ENCODE results near the gene NINL. TPM values are rescaled to one million over a fixed set of nuclear protein-coding genes. Genes with fewer than 3 reads are reported as not detected.
"Not testable (repeated sequence)": the region's sequence is repeated elsewhere in the genome, so short reads cannot be mapped to it uniquely, and the experiment has no call there.

The NINL gene
- total and polyA plus RNA-seq, 4 donors, result 6.0 to 28.3 (median 12.9) TPM

GRCh38 chr20:25479638-25480037 is 105.7 kb downstream of the NINL start:
- Histone ChIP-seq H3K4me1 (ENCODE audit: control insufficient read depth in 1 of 2, insufficient read depth in 2 of 2, low read length in 2 of 2) (no peaks in the 10 kb centered on the region), H3K36me3 (ENCODE audit: control insufficient read depth in 1 of 2, insufficient read depth in 2 of 2, low read length in 1 of 2) (no peaks in the 10 kb centered on the region), H3K27me3 (ENCODE audit: control insufficient read depth in 1 of 2, insufficient read depth in 2 of 2, low read length in 1 of 2) (no peaks in the 10 kb centered on the region), H3K4me3 (ENCODE audit: low read length in 2 of 2) (no peak overlapping the region), H3K9me3 (ENCODE audit: control insufficient read depth, low read length) (no peaks in the 10 kb centered on the region), H3K27ac (ENCODE audit: low read depth in 1 of 2, low read length in 2 of 2) (no peak overlapping the region)
- ATAC-seq (ENCODE audit: low FRiP score), result no peak
- WGBS, 2 donors, result 82 to 89% methylated on average over 5 of the region's 5 CpGs
- intact Hi-C loops (cut with DNase I), result no loop called here
- peak in 1 of 2 donors; percentile 21 for DNase-seq

- peak in 1 of 2 donors; percentile 35 for DNase-seq
- intact Hi-C loops (cut with DNase I), result no loop called here
- Histone ChIP-seq H3K4me1 (ENCODE audit: control insufficient read depth in 1 of 2, insufficient read depth in 2 of 2, low read length in 2 of 2) (no peaks in the 10 kb centered on the region), H3K36me3 (ENCODE audit: control insufficient read depth in 1 of 2, insufficient read depth in 2 of 2, low read length in 1 of 2) (no peaks in the 10 kb centered on the region), H3K9me3 (ENCODE audit: control insufficient read depth, low read length) (no peaks in the 10 kb centered on the region), H3K27ac (ENCODE audit: low read depth in 1 of 2, low read length in 2 of 2) (no peak overlapping the region), H3K27me3 (ENCODE audit: control insufficient read depth in 1 of 2, insufficient read depth in 2 of 2, low read length in 1 of 2) (no peaks in the 10 kb centered on the region), H3K4me3 (ENCODE audit: low read length in 2 of 2) (no peak overlapping the region)
- ATAC-seq (ENCODE audit: low FRiP score), result no peak
- WGBS, 2 donors, result 86 to 92% methylated on average over 23 to 24 of the region's 24 CpGs
Observed at GRCh38 chr20:25478889-25479568, 106.3 kb downstream of the NINL start.

DNA sequence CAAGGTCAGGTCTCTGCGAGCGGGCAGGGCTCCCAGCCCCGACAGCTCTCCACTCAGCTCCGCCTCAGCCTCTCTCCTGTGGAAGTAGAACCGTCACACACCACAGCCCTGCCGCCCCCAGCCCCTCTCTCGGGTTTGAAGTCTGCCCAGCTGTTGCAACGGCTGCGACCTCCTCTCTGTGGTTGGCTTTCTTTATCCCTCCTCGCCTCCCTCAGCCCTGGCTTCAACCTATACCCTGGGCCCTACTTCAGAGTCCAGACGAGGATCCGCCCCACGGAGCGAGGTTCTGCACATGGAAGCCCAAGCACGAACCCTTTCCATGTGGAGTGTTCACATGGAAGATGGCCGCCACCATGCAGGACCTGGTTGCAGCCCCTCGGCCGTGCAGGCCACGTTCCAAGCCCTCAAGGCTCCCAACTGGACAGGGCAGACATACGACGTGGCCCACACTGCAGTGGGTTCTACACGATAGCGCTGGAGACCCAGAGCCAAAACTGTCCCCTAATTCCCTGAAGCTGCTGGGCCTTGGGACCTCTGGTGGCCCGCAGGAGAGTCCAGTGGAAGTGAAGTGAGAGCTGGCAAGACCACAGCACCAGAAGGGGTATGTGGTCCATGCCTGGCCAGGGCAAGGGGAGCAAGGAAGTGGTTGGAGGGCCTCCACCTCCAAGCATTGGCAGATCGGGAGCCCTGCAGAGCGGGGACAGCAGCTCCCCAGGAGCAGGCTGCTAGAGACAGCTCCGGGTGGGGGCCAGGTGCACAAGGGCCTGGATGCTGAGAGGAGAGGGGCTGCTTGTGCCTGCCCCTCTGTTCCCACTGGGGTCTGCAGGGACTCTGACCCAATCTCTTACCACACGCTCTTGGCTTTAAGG is 108.1 kb downstream of the NINL start:
- H3K4me3 ChIP-seq (ENCODE audit: low read length in 2 of 2), result no peak overlapping the region
- no peaks in the 10 kb centered on the region for H3K9me3 ChIP-seq (ENCODE audit: control insufficient read depth, low read length)
- H3K4me1 ChIP-seq (ENCODE audit: control insufficient read depth in 1 of 2, insufficient read depth in 2 of 2, low read length in 2 of 2), result no peaks in the 10 kb centered on the region
- no peak overlapping the region for H3K27ac ChIP-seq (ENCODE audit: low read depth in 1 of 2, low read length in 2 of 2)
- peak; percentile 12 for ATAC-seq (ENCODE audit: low FRiP score)
- no peaks in the 10 kb centered on the region for H3K36me3 ChIP-seq (ENCODE audit: control insufficient read depth in 1 of 2, insufficient read depth in 2 of 2, low read length in 1 of 2)
- H3K27me3 ChIP-seq (ENCODE audit: control insufficient read depth in 1 of 2, insufficient read depth in 2 of 2, low read length in 1 of 2), result no peaks in the 10 kb centered on the region
- intact Hi-C loops (cut with DNase I), result no loop called here
- 93% methylated on average over 28 of the region's 28 CpGs for WGBS, 2 donors
- peak in 1 of 2 donors; percentile 41 for DNase-seq

DNA sequence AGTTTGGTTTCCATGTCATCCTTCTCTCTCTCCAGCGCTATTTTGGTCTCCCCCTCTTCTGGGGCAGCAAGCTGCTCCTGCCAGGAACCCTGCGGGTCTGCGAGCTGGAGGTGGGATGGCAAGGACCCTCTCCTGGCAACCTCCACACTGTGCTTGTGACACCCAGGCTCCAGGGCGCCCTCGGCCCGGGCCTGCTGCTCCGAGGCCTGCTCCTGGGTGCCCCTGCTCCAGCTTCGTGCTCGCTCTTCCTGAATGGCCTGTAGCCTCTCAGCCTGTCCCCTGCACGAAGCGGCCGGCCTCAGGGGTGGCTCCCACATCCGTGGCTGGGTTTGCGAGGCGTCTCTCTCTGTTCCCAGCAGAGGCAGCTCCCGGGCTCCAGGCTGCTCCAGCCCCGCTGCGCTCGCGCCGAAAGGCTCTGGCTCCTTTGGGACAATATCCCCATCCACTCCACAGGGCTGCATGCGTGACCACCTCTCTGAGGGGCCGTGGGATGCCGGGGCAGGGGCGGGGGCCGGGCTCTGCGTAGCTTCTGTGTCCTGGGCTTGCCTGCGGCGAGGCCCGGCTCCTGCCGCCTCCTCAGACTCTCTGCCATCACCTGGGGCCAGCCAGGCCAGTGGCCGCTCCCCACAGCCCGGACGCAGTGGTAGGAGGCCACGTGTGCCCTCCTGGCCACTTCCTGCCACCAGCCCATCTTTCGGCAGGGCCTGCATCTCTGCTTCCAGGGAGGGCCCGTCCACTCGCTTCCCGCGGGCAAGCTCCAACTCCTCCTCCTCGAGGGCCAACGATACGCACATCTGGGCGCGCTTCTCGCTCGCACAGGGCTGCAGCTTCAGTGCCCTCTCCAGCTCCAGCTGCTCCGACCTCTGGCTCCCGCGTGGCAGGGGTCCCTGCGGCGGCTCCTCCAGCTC is 109.0 kb downstream of the NINL start:
- DNase-seq (peak in 1 of 2 donors; percentile 45), ATAC-seq (ENCODE audit: low FRiP score) (peak; percentile 8)
- Histone ChIP-seq H3K4me1 (ENCODE audit: control insufficient read depth in 1 of 2, insufficient read depth in 2 of 2, low read length in 2 of 2) (no peaks in the 10 kb centered on the region), H3K36me3 (ENCODE audit: control insufficient read depth in 1 of 2, insufficient read depth in 2 of 2, low read length in 1 of 2) (no peaks in the 10 kb centered on the region), H3K27me3 (ENCODE audit: control insufficient read depth in 1 of 2, insufficient read depth in 2 of 2, low read length in 1 of 2) (no peaks in the 10 kb centered on the region), H3K4me3 (ENCODE audit: low read length in 2 of 2) (no peak overlapping the region), H3K27ac (ENCODE audit: low read depth in 1 of 2, low read length in 2 of 2) (no peak overlapping the region), H3K9me3 (ENCODE audit: control insufficient read depth, low read length) (no peaks in the 10 kb centered on the region)
- intact Hi-C loops (cut with DNase I), result no loop called here
- WGBS, 2 donors, result 94 to 95% methylated on average over 50 to 52 of the region's 52 CpGs

GRCh38 chr20:25473297-25473696 is 112.0 kb downstream of the NINL start:
- H3K27ac ChIP-seq (ENCODE audit: low read depth in 1 of 2, low read length in 2 of 2); H3K36me3 ChIP-seq (ENCODE audit: control insufficient read depth in 1 of 2, insufficient read depth in 2 of 2, low read length in 1 of 2); ATAC-seq (ENCODE audit: low FRiP score); intact Hi-C loops (cut with DNase I); H3K4me3 ChIP-seq (ENCODE audit: low read length in 2 of 2); H3K4me1 ChIP-seq (ENCODE audit: control insufficient read depth in 1 of 2, insufficient read depth in 2 of 2, low read length in 2 of 2); H3K27me3 ChIP-seq (ENCODE audit: control insufficient read depth in 1 of 2, insufficient read depth in 2 of 2, low read length in 1 of 2); H3K9me3 ChIP-seq (ENCODE audit: control insufficient read depth, low read length): not testable (repeated sequence)
- 95 to 96% methylated on average over 2 of the region's 2 CpGs for WGBS, 2 donors
- peak in 1 of 2 donors; percentile 10 for DNase-seq

DNA sequence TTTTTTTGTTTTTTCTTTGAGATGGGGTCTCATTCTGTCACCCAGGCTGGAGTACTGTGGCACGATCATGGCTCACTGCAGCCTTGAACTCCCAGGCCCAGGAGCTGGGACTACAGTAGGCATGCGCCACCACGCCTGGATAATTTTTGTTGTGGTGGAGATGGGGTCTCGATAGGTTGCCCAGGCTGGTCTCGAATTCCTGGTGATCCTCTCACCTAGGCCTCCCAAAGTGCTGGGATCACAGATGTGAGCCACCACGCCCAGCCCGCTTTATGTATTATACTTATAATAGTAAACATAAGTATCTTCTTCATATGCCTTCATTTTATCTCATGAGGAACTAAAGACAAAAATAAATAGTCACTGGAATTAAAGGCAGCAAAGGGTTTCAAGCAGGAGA is 114.3 kb downstream of the NINL start:
- Histone ChIP-seq H3K27ac (ENCODE audit: low read depth in 1 of 2, low read length in 2 of 2) (no peak overlapping the region), H3K36me3 (ENCODE audit: control insufficient read depth in 1 of 2, insufficient read depth in 2 of 2, low read length in 1 of 2) (peaks cover 2 to 3% of the 10 kb centered on the region in 2 donors), H3K4me1 (ENCODE audit: control insufficient read depth in 1 of 2, insufficient read depth in 2 of 2, low read length in 2 of 2) (no peaks in the 10 kb centered on the region), H3K9me3 (ENCODE audit: control insufficient read depth, low read length) (no peaks in the 10 kb centered on the region), H3K4me3 (ENCODE audit: low read length in 2 of 2) (no peak overlapping the region), H3K27me3 (ENCODE audit: control insufficient read depth in 1 of 2, insufficient read depth in 2 of 2, low read length in 1 of 2) (no peaks in the 10 kb centered on the region)
- 93 to 95% methylated on average over 7 of the region's 7 CpGs for whole genome bisulfite sequencing, 2 donors
- no peak for ATAC-seq (ENCODE audit: low FRiP score)
- intact Hi-C loops (cut with DNase I), result no loop called here
- peak in 1 of 2 donors; percentile 46 for DNase-seq

GRCh38 chr20:25470045-25470444 is 115.3 kb downstream of the NINL start:
- 65 to 74% methylated on average over 13 of the region's 13 CpGs for WGBS, 2 donors
- Histone ChIP-seq H3K36me3 (ENCODE audit: control insufficient read depth in 1 of 2, insufficient read depth in 2 of 2, low read length in 1 of 2) (peaks cover 2 to 7% of the 10 kb centered on the region in 2 donors), H3K9me3 (ENCODE audit: control insufficient read depth, low read length) (no peaks in the 10 kb centered on the region), H3K27ac (ENCODE audit: low read depth in 1 of 2, low read length in 2 of 2) (no peak overlapping the region), H3K4me3 (ENCODE audit: low read length in 2 of 2) (no peak overlapping the region), H3K27me3 (ENCODE audit: control insufficient read depth in 1 of 2, insufficient read depth in 2 of 2, low read length in 1 of 2) (no peaks in the 10 kb centered on the region), H3K4me1 (ENCODE audit: control insufficient read depth in 1 of 2, insufficient read depth in 2 of 2, low read length in 2 of 2) (no peaks in the 10 kb centered on the region)
- ATAC-seq (ENCODE audit: low FRiP score) (no peak), DNase-seq (peak in 1 of 2 donors; percentile 75)
- intact Hi-C loops (cut with DNase I), result no loop called here

DNA sequence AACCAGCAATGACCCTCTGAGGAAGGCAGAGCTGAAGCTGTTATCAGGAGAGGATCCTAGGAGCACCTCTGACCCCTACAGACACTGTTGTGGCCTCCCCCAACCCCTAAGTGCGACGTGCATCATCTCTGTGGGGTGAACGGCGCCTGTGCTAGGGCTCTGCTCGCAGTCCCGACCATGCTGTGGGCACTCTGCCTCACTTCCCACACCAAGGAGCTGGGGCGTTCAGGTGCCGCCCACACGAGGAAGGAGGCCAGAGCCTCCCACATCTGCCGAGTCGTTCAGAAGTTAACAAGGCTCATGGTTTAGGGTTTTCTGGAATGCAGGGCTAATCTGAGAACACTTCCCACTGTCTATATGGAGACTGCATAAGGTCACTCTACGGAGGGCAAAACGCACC is 115.8 kb downstream of the NINL start:
- Histone ChIP-seq H3K27ac (ENCODE audit: low read depth in 1 of 2, low read length in 2 of 2) (no peak overlapping the region), H3K4me1 (ENCODE audit: control insufficient read depth in 1 of 2, insufficient read depth in 2 of 2, low read length in 2 of 2) (no peaks in the 10 kb centered on the region), H3K27me3 (ENCODE audit: control insufficient read depth in 1 of 2, insufficient read depth in 2 of 2, low read length in 1 of 2) (no peaks in the 10 kb centered on the region), H3K9me3 (ENCODE audit: control insufficient read depth, low read length) (no peaks in the 10 kb centered on the region), H3K4me3 (ENCODE audit: low read length in 2 of 2) (no peak overlapping the region), H3K36me3 (ENCODE audit: control insufficient read depth in 1 of 2, insufficient read depth in 2 of 2, low read length in 1 of 2) (peaks cover 2 to 7% of the 10 kb centered on the region in 2 donors)
- ATAC-seq (ENCODE audit: low FRiP score) (no peak), DNase-seq (peak in 1 of 2 donors; percentile 69)
- WGBS, 2 donors, result 88% methylated on average over 13 of the region's 13 CpGs
- intact Hi-C loops (cut with DNase I), result no loop called here
